Measurements from ENCODE around the gene TFEB.

- TF ChIP-seq POLR2A (IDR thresholded peaks at IDR 0.05) (no peak), EP300 (IDR thresholded peaks at IDR 0.05) (no peak), CTCF (IDR thresholded peaks at IDR 0.05) (no peak)
These were observed 7.1 kb downstream of the TFEB start for GRCh38 chr6:41728073-41728936.
